Neural progenitor cell (in vitro differentiated cells): Measurements from ENCODE around the gene CYP26C1. TPM values are rescaled to one million over a fixed set of nuclear protein-coding genes. Genes with fewer than 3 reads are reported as not detected.

Experiments
- DNase-seq: peaks from one replicate; pipeline ENCODE4 v3.0.0-alpha.2; 2016; ENCODE audit warnings: low spot score
- H2AFZ ChIP-seq: fragments of 200-600 bp; sonication (generic); replicated peaks from 2 replicates; pipeline ENCODE4 v1.6.1; 2016; ENCODE audit warnings: antibody characterized with exemption
- H3F3A ChIP-seq: fragments of 200-600 bp; sonication (generic); 2 replicates; pipeline ENCODE4 v1.6.1; 2016; ENCODE audit warnings: antibody characterized with exemption, low read depth
- H3K27ac ChIP-seq: fragments of 200-600 bp; sonication (generic); 2 replicates; pipeline ENCODE4 v1.5.1; 2016; ENCODE audit warnings: mild to moderate bottlenecking
- H3K27me3 ChIP-seq: fragments of 200-600 bp; sonication (generic); 2 replicates; pipeline ENCODE4 v1.6.1; 2016; ENCODE audit warnings: mild to moderate bottlenecking, moderate library complexity
- H3K36me3 ChIP-seq: fragments of 200-600 bp; sonication (generic); 2 replicates; pipeline ENCODE4 v1.5.1; 2016
- H3K4me1 ChIP-seq: fragments of 200-600 bp; sonication (generic); 2 replicates; pipeline ENCODE4 v1.6.1; 2016; ENCODE audit warnings: mixed run types
- H3K4me2 ChIP-seq: fragments of 200-600 bp; sonication (generic); 2 replicates; pipeline ENCODE4 v1.6.1; 2016
- H3K4me3 ChIP-seq: fragments of 200-600 bp; sonication (generic); 2 replicates; pipeline ENCODE4 v1.5.1; 2016
- H3K79me2 ChIP-seq: fragments of 200-600 bp; sonication (generic); 2 replicates; pipeline ENCODE4 v1.6.1; 2016; ENCODE audit warnings: low read depth
- H3K9ac ChIP-seq: fragments of 200-600 bp; sonication (generic); 2 replicates; pipeline ENCODE4 v1.6.1; 2016
- H3K9me3 ChIP-seq: fragments of 200-600 bp; sonication (generic); 2 replicates; pipeline ENCODE4 v1.5.1; 2016; ENCODE audit warnings: low read depth
- H4K20me1 ChIP-seq: fragments of 200-600 bp; sonication (generic); 2 replicates; pipeline ENCODE4 v1.6.1; 2016; ENCODE audit warnings: low read depth
- H3K27ac Mint-ChIP-seq: 3 replicates; pipeline ENCODE4 v1.8.0; 2021; ENCODE audit warnings: mixed read lengths
- H3K27me3 Mint-ChIP-seq: 2 replicates; pipeline ENCODE4 v1.8.0; 2022; ENCODE audit warnings: low read depth, mild to moderate bottlenecking, inconsistent platforms, moderate library complexity, mixed read lengths; ENCODE audit not compliant: insufficient read depth
- H3K36me3 Mint-ChIP-seq: 3 replicates; pipeline ENCODE4 v1.8.0; 2021; ENCODE audit warnings: mixed read lengths
- H3K4me1 Mint-ChIP-seq: 3 replicates; pipeline ENCODE4 v1.8.0; 2021; ENCODE audit warnings: mixed read lengths
- H3K4me3 Mint-ChIP-seq: 3 replicates; pipeline ENCODE4 v1.8.0; 2021; ENCODE audit warnings: mild to moderate bottlenecking, moderate library complexity, mixed read lengths
- H3K9me3 Mint-ChIP-seq: 3 replicates; pipeline ENCODE4 v1.8.0; 2020; ENCODE audit warnings: mixed read lengths
- CTCF ChIP-seq: fragments of 200-600 bp; sonication (generic); IDR thresholded peaks from 2 replicates; pipeline ENCODE4 v1.5.1; 2017; ENCODE audit warnings: antibody characterized with exemption, mild to moderate bottlenecking
- EZH2 ChIP-seq: fragments of 200-600 bp; sonication (generic); IDR thresholded peaks from 2 replicates; pipeline ENCODE4 v1.6.1; 2017; ENCODE audit warnings: antibody characterized with exemption, mild to moderate bottlenecking, moderate library complexity
- EZH2phosphoT487 ChIP-seq: fragments of 200-600 bp; sonication (generic); IDR thresholded peaks from 2 replicates; pipeline ENCODE4 v1.6.1; 2017; ENCODE audit warnings: antibody characterized with exemption
- total RNA-seq: library from RNA; depleted of rRNA; stranded (reverse); fragments of >200 nt; gene quantifications from 2 replicates; pipeline ENCODE4 v1.2.3, GENCODE V29; 2015; ENCODE audit warnings: low replicate concordance

The CYP26C1 gene
- total RNA-seq, 1 donor from 2014 or later: 0.04 TPM

- Histone ChIP-seq H4K20me1 (no peaks in the 10 kb centered on the region), H3K4me3 (no peak overlapping the region), H2AFZ (no peak overlapping the region), H3F3A (no peaks in the 10 kb centered on the region), H3K79me2 (no peaks in the 10 kb centered on the region), H3K9me3 (peaks cover 4% of the 10 kb centered on the region), H3K9ac (no peak overlapping the region), H3K27me3 (no peaks in the 10 kb centered on the region), H3K36me3 (peaks cover 8% of the 10 kb centered on the region), H3K27ac (no peak overlapping the region), H3K4me1 (no peaks in the 10 kb centered on the region), H3K4me2 (no peak overlapping the region)
- Mint-ChIP-seq H3K4me3 (no peak overlapping the region), H3K4me1 (no peaks in the 10 kb centered on the region), H3K27ac (no peak overlapping the region), H3K9me3 (peaks cover 8% of the 10 kb centered on the region), H3K36me3 (no peaks in the 10 kb centered on the region), H3K27me3 (peaks cover 4% of the 10 kb centered on the region)
- no peak for TF ChIP-seq EZH2phosphoT487
- TF ChIP-seq EZH2: no peak
- no peak for TF ChIP-seq CTCF
- no peak for DNase-seq
Measured at GRCh38 chr10:93106631-93107072, 46.1 kb downstream of the CYP26C1 start.

GRCh38 chr10:93110472-93111146 is 50.0 kb downstream of the CYP26C1 start:
- no peak overlapping the region for H3K27ac ChIP-seq
- no peak overlapping the region for H3K9ac ChIP-seq
- no peaks in the 10 kb centered on the region for H3K36me3 ChIP-seq
- no peaks in the 10 kb centered on the region for H3K79me2 ChIP-seq
- H3K4me1 Mint-ChIP-seq: no peaks in the 10 kb centered on the region
- TF ChIP-seq CTCF (no peak), EZH2phosphoT487 (no peak), EZH2 (no peak)
- H2AFZ ChIP-seq: no peak overlapping the region
- no peak overlapping the region for H3K27ac Mint-ChIP-seq
- no peaks in the 10 kb centered on the region for H3K9me3 ChIP-seq
- no peaks in the 10 kb centered on the region for H3K36me3 Mint-ChIP-seq
- no peaks in the 10 kb centered on the region for H3F3A ChIP-seq
- H3K4me1 ChIP-seq: no peaks in the 10 kb centered on the region
- no peak for DNase-seq
- no peak overlapping the region for H3K4me2 ChIP-seq
- no peaks in the 10 kb centered on the region for H4K20me1 ChIP-seq
- no peak overlapping the region for H3K4me3 ChIP-seq
- H3K27me3 ChIP-seq: no peaks in the 10 kb centered on the region
- peaks cover 8% of the 10 kb centered on the region for H3K27me3 Mint-ChIP-seq
- H3K9me3 Mint-ChIP-seq: peaks cover 4% of the 10 kb centered on the region
- H3K4me3 Mint-ChIP-seq: no peak overlapping the region

- H3K27me3 Mint-ChIP-seq: peaks cover 8% of the 10 kb centered on the region
- no peak overlapping the region for H3K27ac ChIP-seq
- no peak overlapping the region for H3K4me3 ChIP-seq
- no peaks in the 10 kb centered on the region for H3K36me3 ChIP-seq
- no peaks in the 10 kb centered on the region for H3K9me3 ChIP-seq
- no peak overlapping the region for H3K4me2 ChIP-seq
- H3K27ac Mint-ChIP-seq: no peak overlapping the region
- no peaks in the 10 kb centered on the region for H3K4me1 Mint-ChIP-seq
- DNase-seq: no peak
- H3K27me3 ChIP-seq: no peaks in the 10 kb centered on the region
- H3F3A ChIP-seq: no peaks in the 10 kb centered on the region
- no peaks in the 10 kb centered on the region for H4K20me1 ChIP-seq
- no peak overlapping the region for H2AFZ ChIP-seq
- no peaks in the 10 kb centered on the region for H3K4me1 ChIP-seq
- no peaks in the 10 kb centered on the region for H3K36me3 Mint-ChIP-seq
- no peaks in the 10 kb centered on the region for H3K79me2 ChIP-seq
- H3K9me3 Mint-ChIP-seq: peaks cover 6% of the 10 kb centered on the region
- H3K9ac ChIP-seq: no peak overlapping the region
- no peak overlapping the region for H3K4me3 Mint-ChIP-seq
- no peak for TF ChIP-seq CTCF
- no peak for TF ChIP-seq EZH2
- no peak for TF ChIP-seq EZH2phosphoT487
Measured at GRCh38 chr10:93113042-93113441, 52.4 kb downstream of the CYP26C1 start.
